C4-2B (cell line): ENCODE results near the gene XYLT1.

ENCODE experiments used
- H3K27ac ChIP-seq: fragments of 450-650 bp; 2 replicates; pipeline ENCODE4 v1.5.1; 2017
- ZFX ChIP-seq: fragments of 450-650 bp; IDR thresholded peaks from 2 replicates; pipeline ENCODE4 v1.6.1; 2017
- TF ChIP-seq, protein P1 (sequence below): fragments of 450-650 bp; conservative IDR thresholded peaks from 2 replicates; pipeline ENCODE4 v1.5.1; 2017; ENCODE audit warnings: mild to moderate bottlenecking

The XYLT1 gene

DNA sequence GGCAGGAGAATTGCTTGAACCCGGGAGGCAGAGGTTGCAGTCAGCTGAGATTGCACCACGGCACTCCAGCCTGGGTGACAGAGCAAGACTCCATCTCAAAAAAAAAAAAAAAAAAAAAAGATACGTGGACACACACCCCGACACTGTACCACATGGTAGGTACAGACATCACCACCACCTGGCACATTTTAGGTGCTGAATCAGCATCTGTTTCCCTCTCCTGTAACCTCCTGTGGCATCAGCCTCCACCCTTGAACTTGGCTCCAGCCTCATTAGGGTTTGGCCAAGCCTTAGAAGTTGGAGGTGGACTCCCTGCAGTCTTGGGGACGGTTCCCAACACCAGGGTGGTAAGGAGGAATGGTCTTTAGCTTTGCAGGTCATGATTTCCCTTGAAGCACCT, 46.0 kb downstream of the XYLT1 start:
- TF ChIP-seq, protein P1, sequence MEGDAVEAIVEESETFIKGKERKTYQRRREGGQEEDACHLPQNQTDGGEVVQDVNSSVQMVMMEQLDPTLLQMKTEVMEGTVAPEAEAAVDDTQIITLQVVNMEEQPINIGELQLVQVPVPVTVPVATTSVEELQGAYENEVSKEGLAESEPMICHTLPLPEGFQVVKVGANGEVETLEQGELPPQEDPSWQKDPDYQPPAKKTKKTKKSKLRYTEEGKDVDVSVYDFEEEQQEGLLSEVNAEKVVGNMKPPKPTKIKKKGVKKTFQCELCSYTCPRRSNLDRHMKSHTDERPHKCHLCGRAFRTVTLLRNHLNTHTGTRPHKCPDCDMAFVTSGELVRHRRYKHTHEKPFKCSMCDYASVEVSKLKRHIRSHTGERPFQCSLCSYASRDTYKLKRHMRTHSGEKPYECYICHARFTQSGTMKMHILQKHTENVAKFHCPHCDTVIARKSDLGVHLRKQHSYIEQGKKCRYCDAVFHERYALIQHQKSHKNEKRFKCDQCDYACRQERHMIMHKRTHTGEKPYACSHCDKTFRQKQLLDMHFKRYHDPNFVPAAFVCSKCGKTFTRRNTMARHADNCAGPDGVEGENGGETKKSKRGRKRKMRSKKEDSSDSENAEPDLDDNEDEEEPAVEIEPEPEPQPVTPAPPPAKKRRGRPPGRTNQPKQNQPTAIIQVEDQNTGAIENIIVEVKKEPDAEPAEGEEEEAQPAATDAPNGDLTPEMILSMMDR, result no peak
- TF ChIP-seq ZFX, result no peak
- H3K27ac ChIP-seq, result no peak overlapping the region

DNA sequence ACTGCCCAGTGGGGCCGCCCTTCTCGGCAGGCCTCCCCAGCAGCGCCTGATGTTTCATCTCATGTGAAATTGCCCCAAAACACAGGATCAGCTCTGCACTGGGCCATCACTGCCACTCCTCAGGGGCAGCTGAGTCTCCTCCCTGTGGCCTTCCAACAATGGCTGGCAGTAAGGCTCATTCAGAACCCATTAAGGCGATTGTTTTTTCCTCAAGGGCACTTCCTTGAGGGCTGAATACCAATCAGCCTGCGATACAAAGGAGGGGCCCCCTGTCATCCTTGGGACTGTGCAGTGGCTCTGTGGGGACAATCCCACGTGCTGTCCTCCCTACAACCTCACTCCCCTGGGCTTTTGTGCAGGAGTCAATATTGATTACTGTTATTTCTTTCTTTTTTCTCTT, 47.5 kb downstream of the XYLT1 start:
- no peak overlapping the region for H3K27ac ChIP-seq
- TF ChIP-seq ZFX, result no peak
- TF ChIP-seq, protein P1, result no peak

DNA sequence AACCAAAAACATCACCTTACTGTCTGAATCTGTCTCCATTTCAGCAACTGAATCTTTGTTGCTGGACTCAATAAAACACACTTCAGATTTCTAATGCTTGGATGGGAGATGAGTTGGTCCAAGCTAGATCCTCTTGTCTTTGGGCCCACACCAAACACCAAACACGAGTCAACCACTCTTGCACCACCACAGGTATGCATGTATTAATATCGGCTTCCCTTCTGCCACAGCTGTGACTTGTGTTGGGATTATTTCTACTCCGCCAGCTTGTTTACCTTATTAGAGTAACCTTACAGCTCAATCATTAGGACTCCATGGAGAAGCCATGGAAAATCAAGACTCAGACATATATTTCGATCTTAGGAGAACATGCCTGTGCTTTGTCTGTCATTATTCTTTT, 49.9 kb downstream of the XYLT1 start:
- no peak for TF ChIP-seq ZFX
- TF ChIP-seq, protein P1, result no peak
- H3K27ac ChIP-seq, result no peak overlapping the region

DNA sequence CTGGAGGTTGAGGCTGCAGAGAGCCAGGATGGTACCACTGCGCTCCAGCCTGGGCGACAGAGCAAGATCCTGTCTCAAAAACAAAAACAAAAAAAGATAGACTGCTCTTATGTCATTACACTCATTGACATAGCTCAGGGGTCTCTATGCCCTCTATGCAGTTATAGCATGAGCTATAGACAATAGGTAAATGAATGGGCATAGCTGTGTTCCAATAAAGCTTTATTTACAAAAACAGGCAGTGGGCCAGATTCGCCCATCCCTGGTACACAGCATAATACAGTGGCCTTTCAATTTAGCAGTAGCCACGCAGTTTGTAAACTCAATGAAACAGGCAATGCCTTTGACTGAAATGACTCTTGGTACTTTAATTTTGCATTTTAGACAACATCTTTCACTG, 51.5 kb downstream of the XYLT1 start:
- no peak overlapping the region for H3K27ac ChIP-seq
- TF ChIP-seq ZFX, result no peak
- TF ChIP-seq, protein P1, result no peak

DNA sequence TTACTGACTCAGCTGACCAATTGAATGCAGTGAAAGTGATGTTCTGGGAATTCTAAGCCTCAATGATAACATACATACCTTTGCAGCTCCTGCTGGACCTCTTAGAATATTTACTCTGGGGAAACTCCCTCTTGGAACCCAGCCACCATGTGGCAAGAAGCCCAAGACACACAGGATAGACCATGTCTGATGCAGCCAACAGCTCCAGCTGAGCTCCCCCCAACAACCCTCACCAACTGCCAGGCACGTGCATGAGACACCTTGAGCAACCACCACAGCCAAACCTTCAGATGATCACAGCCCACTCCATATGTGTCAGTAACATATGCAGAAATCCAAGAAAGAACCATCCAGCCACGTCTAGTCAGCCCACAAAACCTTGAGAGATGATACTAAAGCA, 53.0 kb downstream of the XYLT1 start:
- no peak overlapping the region for H3K27ac ChIP-seq
- TF ChIP-seq ZFX, result no peak
- TF ChIP-seq, protein P1, result no peak

DNA sequence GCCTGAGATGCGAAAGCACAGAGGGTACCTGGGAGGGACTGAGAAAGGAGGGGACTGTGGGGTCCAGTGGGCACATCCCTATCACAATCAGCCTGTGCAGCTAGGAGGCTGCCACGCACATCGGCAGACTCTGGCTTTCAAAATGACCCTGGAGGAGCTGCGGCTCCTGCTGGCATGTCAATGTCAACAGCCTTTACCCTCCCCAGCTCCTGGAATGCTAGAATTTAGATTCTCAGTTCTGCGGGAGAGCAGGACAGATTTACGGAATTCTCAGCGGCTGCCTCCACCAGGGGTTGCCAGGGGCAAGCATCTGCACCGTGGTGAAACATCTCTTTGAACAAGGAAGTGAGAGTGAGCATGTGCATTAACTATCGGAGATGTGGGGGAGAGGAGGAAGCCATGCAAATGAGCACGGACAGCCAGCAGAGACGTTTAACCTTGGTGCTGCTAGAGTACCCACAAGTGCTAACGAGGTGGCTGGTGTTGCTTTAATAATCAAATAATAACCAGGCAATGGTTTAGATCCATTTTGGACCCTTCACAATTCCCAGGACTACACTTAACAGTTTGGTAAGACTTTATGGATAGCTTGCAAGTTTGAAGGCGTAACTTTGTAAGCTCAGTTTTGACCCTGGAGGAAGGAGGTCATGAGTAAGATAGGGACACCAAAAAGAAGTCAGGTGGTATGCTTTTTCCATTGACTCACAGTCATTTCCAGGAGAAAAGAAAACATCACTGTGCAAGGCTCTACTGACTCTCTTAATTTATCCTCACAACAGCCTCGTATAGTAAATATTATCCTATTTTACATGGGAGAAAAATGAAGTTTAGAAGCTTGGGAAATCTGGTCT, 54.1 kb downstream of the XYLT1 start:
- H3K27ac ChIP-seq, result no peak overlapping the region
- no peak for TF ChIP-seq ZFX
- TF ChIP-seq, protein P1, result no peak

DNA sequence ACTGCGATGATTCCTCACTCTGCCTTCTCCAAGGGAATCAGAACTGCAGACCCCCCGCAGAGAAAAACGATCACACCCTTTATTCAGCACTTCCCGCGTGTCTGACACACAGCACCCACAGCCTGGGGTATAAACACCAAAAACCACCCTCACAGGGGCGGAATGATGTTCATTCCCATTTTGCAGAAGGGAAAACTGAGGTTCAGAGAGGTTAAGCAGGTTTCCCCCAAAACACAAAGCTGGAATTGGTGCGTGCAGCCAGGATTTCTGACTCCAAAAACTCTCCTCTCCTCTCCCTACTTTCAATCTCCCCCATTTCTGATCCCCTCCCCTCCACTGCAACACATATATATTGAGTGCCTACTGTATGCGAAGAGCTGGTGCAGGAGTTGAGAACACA, 55.8 kb downstream of the XYLT1 start:
- H3K27ac ChIP-seq, result no peak overlapping the region

More for the DNA sequence above, 55.8 kb downstream of the XYLT1 start:
- TF ChIP-seq ZFX, result no peak
- TF ChIP-seq, protein P1, result no peak
